ENCODE measurements around the gene DRG2. TPM values are rescaled to one million over a fixed set of nuclear protein-coding genes. Genes with fewer than 3 reads are reported as not detected.

Gene DRG2
- total and polyA plus RNA-seq, 2 donors (not counting 3 experiments of a cell fraction or from before 2014, with no cell fraction given), result 50.2 to 60.4 TPM

- BruUV-seq (replicated peaks), result no TSS peak
- Histone ChIP-seq H3K4me2 (ENCODE audit: insufficient read depth, low read length) (no peak overlapping the region), H3K4me3 (replicated peaks in 1 of 3; ENCODE audit: insufficient read depth in 1 of 3, low read depth in 1 of 3, low read length in 3 of 3) (no peak overlapping the region), H3K9me1 (replicated peaks; ENCODE audit: control insufficient read depth, extremely low read depth, insufficient read depth, low read length) (no peaks in the 10 kb centered on the region), H4K20me1 (replicated peaks; ENCODE audit: control insufficient read depth, extremely low read depth, insufficient read depth, low read length) (no peaks in the 10 kb centered on the region), H3K36me3 (ENCODE audit: control insufficient read depth in 2 of 2, extremely low read depth in 1 of 2, insufficient read depth in 2 of 2, low read length in 2 of 2) (peaks cover 0 to 38% of the 10 kb centered on the region in 2 experiments), H2AFZ (ENCODE audit: low read depth, low read length) (no peak overlapping the region), H3K27ac (ENCODE audit: insufficient read depth, low read depth, low read length) (no peak overlapping the region), H3K27me3 (ENCODE audit: control insufficient read depth in 2 of 2, insufficient read depth in 2 of 2, low read length in 2 of 2) (no peaks in the 10 kb centered on the region), H3K9ac (replicated peaks; ENCODE audit: extremely low read depth, insufficient read depth, low read length) (no peak overlapping the region), H3K9me3 (replicated peaks; ENCODE audit: control insufficient read depth, insufficient read depth, low read length) (no peaks in the 10 kb centered on the region), H3K79me2 (ENCODE audit: control insufficient read depth, insufficient read depth, low read length) (no peaks in the 10 kb centered on the region), H3K4me1 (ENCODE audit: control insufficient read depth, extremely low read depth, insufficient read depth, low read length) (no peaks in the 10 kb centered on the region)
- POLR2A ChIA-PET, result no interaction called here
- intact Hi-C loops (cut with micrococcal nuclease) (no loop called here), dilution Hi-C loops (cut with MboI; ENCODE audit: extremely low pct_ligation_motif_present, low sequenced_read_pairs) (no loop called here)
- FAIRE-seq, result no peak
- TF ChIP-seq JUN (IDR thresholded peaks at IDR 0.05; ENCODE audit: borderline replicate concordance, insufficient read depth, insufficient read length, low read depth), result no peak
- TF ChIP-seq GATA2 (IDR thresholded peaks at IDR 0.05; ENCODE audit: insufficient read depth, insufficient read length, low read depth, low read length), result no peak
- TF ChIP-seq MAX (IDR thresholded peaks at IDR 0.05; ENCODE audit: insufficient read depth, insufficient read length), result no peak
- no peak for TF ChIP-seq POLR2A (IDR thresholded peaks at IDR 0.05; ENCODE audit: low read depth, low read length)
- no peak for TF ChIP-seq POLR2AphosphoS5 (IDR thresholded peaks at IDR 0.05; ENCODE audit: insufficient read depth, low read depth, low read length)
- no peak for TF ChIP-seq CTCF (IDR thresholded peaks at IDR 0.05; ENCODE audit: extremely low read depth in 1 of 2, insufficient read depth in 1 of 2, low read depth in 1 of 2, low read length in 2 of 2)
- TF ChIP-seq MYC (IDR thresholded peaks at IDR 0.05; ENCODE audit: low read depth, low read length), result no peak
- no peak for TF ChIP-seq FOS (IDR thresholded peaks at IDR 0.05; ENCODE audit: borderline replicate concordance, insufficient read depth, low read length)
- no peak for TF ChIP-seq EZH2 (IDR thresholded peaks at IDR 0.05; ENCODE audit: borderline replicate concordance, low read depth, low read length, severe bottlenecking)
- no peak for DNase-seq (ENCODE audit: low read depth, low spot score)
- CTCF ChIA-PET, result interaction anchor here (1.1 kb wide), 1 partner anchor 8 kb away, joined by 3 read pairs; no protein-coding TSS in a partner anchor
Observed at GRCh38 chr17:18102640-18103039, 14.9 kb downstream of the DRG2 start.
